ENCODE data around the gene PNPLA2.

- TF ChIP-seq CTCF (IDR thresholded peaks at IDR 0.05) (no peak), EZH2phosphoT487 (IDR thresholded peaks at IDR 0.05) (no peak)
Measured at GRCh38 chr11:790721-791564, 27.8 kb upstream of the PNPLA2 start.
